Measurements from ENCODE around the gene LGI4.

LGI4 gene

GRCh38 chr19:35081201-35081600 lies 53.7 kb downstream of the LGI4 start:
- no peak for DNase-seq

- DNase-seq, result no peak
Observed at GRCh38 chr19:35080613-35081170, 54.2 kb downstream of the LGI4 start.

- no peak for DNase-seq
Observed at GRCh38 chr19:35079826-35080225, 55.0 kb downstream of the LGI4 start.

- DNase-seq, result no peak
Observed at GRCh38 chr19:35077411-35078223, 57.2 kb downstream of the LGI4 start.

GRCh38 chr19:35076657-35077056 lies 58.2 kb downstream of the LGI4 start:
- no peak for DNase-seq

- DNase-seq, result no peak
Observed at GRCh38 chr19:35076026-35076370, 58.9 kb downstream of the LGI4 start.

GRCh38 chr19:35075202-35076025 lies 59.4 kb downstream of the LGI4 start:
- DNase-seq, result no peak
